ENCODE measurements around the gene REPS1.
"Not testable (repeated sequence)": the region's sequence is repeated elsewhere in the genome, so short reads cannot be mapped to it uniquely, and the experiment has no call there.

Gene REPS1

GRCh38 chr6:138999949-139000725 is 12.1 kb upstream of the REPS1 start:
- no peak for DNase-seq (ENCODE audit: low read depth)

- no peak for DNase-seq (ENCODE audit: low read depth)
Observed at GRCh38 chr6:138997136-138997535, 9.1 kb upstream of the REPS1 start.

- DNase-seq (ENCODE audit: low read depth): no peak
Observed at GRCh38 chr6:138996524-138996923, 8.5 kb upstream of the REPS1 start.

GRCh38 chr6:138993410-138993809 is 5.4 kb upstream of the REPS1 start:
- DNase-seq (ENCODE audit: low read depth): not testable (repeated sequence)

- DNase-seq (ENCODE audit: low read depth): not testable (repeated sequence)
Observed at GRCh38 chr6:138992965-138993364, 4.9 kb upstream of the REPS1 start.

GRCh38 chr6:138991206-138991605 is 3.2 kb upstream of the REPS1 start:
- no peak for DNase-seq (ENCODE audit: low read depth)

GRCh38 chr6:138989098-138989983 is 1.3 kb upstream of the REPS1 start:
- no peak for DNase-seq (ENCODE audit: low read depth)

GRCh38 chr6:138988469-138988834 is 399 bp upstream of the REPS1 start:
- no peak for DNase-seq (ENCODE audit: low read depth)

- no peak for DNase-seq (ENCODE audit: low read depth)
Observed at GRCh38 chr6:138987080-138987642, 892 bp downstream of the REPS1 start.

GRCh38 chr6:138986578-138986977 is 1.5 kb downstream of the REPS1 start:
- DNase-seq (ENCODE audit: low read depth): no peak

GRCh38 chr6:138981416-138981815 is 6.6 kb downstream of the REPS1 start:
- DNase-seq (ENCODE audit: low read depth): no peak

- DNase-seq (ENCODE audit: low read depth): no peak
Observed at GRCh38 chr6:138979813-138980668, 8.0 kb downstream of the REPS1 start.

- no peak for DNase-seq (ENCODE audit: low read depth)
Observed at GRCh38 chr6:138979365-138979764, 8.7 kb downstream of the REPS1 start.

GRCh38 chr6:138978229-138978628 is 9.8 kb downstream of the REPS1 start:
- DNase-seq (ENCODE audit: low read depth): no peak

- DNase-seq (ENCODE audit: low read depth): no peak
Observed at GRCh38 chr6:138977646-138978167, 10.3 kb downstream of the REPS1 start.

- no peak for DNase-seq (ENCODE audit: low read depth)
Observed at GRCh38 chr6:138977242-138977641, 10.8 kb downstream of the REPS1 start.

GRCh38 chr6:138975815-138976214 is 12.2 kb downstream of the REPS1 start:
- no peak for DNase-seq (ENCODE audit: low read depth)

- no peak for DNase-seq (ENCODE audit: low read depth)
Observed at GRCh38 chr6:138973466-138974153, 14.4 kb downstream of the REPS1 start.

GRCh38 chr6:138972226-138972665 is 15.8 kb downstream of the REPS1 start:
- no peak for DNase-seq (ENCODE audit: low read depth)

GRCh38 chr6:138971601-138972000 is 16.5 kb downstream of the REPS1 start:
- DNase-seq (ENCODE audit: low read depth): no peak

- DNase-seq (ENCODE audit: low read depth): no peak
Observed at GRCh38 chr6:138970856-138971425, 17.1 kb downstream of the REPS1 start.

Data from activated T-cell treated with anti-CD3 and anti-CD28 coated beads for 1 hour (primary cell).